GM18517 (cell line): ENCODE measurements around the gene CACHD1.
"Not testable (repeated sequence)": the region's sequence is repeated elsewhere in the genome, so short reads cannot be mapped to it uniquely, and the experiment has no call there.

ENCODE experiments used
- ATAC-seq: cut with Tn5 transposase; IDR thresholded peaks from one replicate; pipeline ENCODE4 v1.9.1; 2021; ENCODE audit warnings: mild to moderate bottlenecking, moderate library complexity; ENCODE audit not compliant: unreplicated experiment

CACHD1 gene

GRCh38 chr1:64687725-64688327, 217.9 kb downstream of the CACHD1 start:
- no peak for ATAC-seq

GRCh38 chr1:64691626-64692025, 221.7 kb downstream of the CACHD1 start:
- ATAC-seq: no peak

DNA sequence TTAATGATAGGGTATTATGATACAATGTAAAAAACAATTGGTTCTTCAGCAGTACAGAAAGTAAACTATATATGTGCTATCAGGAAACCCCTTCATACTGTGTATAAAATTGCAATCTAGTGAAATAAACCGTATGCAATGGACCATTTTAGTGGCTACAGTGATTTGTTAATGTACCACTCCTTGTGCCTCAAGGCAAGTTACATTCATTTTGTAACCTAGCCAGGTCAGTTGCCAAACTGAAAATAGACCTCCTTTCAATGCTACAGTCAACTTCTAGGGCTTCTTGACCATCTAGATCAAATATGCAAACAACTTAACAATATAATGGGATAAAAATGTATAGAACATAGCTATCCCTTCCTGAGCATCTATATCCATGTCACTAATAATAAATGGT, 223.0 kb downstream of the CACHD1 start:
- no peak for ATAC-seq

DNA sequence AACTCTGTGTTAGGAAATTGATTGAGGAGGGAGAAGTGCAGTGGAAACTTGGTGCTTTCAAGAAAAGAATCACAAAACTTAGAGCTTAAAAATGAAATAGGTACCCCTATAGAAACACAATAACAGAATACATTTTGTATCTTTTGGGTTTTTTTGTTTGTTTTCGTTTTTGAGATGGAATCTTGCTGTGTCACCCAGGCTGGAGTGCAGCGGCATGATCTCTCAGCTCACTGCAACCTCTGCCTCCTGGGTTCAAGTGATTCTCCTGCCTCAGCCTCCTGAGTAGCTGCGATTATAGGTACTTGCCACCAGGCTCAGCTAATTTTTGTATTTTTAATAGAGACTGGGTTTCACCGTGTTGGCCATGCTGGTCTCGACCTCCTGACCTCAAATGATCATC, 223.5 kb downstream of the CACHD1 start:
- no peak for ATAC-seq

DNA sequence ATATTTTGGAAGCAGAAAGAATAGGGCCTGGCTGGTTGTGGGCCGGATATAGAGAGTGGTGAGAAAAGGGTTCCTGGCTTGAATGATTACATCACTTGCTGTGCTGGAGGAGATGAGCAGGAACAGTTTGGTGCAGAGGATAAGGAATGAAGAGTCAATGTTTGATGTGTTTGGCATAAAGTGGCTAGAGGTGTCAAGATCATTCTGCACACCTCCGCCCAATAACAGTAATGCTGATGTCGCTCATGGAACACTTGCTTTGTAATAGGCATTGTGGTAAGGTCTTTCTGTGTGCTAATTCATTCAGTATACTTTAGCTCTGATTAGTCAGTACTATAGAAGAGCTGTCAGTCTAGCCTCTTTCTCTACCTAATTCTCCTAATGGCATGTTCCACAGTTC, 226.9 kb downstream of the CACHD1 start:
- ATAC-seq: no peak

- no peak for ATAC-seq
These were observed 229.4 kb downstream of the CACHD1 start for GRCh38 chr1:64699327-64699726.

GRCh38 chr1:64701071-64701470, 231.1 kb downstream of the CACHD1 start:
- no peak for ATAC-seq

DNA sequence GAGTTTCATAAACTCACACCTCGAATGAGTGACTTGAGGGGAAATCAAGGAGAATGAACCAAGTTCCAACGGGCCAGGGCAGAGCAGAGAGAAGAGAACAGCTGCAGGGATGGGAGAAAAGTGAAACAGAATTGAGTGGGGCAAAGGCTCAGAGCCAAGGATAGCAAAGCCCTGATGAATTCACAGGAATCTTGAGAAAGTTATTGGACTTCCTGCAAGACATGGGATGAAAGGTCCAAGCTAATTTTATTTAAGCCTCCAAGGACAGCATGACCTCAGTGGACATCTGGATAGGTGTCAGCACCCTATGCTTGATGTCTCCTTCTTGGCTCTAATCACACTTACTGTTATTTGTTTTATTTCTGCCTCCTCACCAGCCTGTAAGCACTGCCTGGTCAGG, 232.0 kb downstream of the CACHD1 start:
- ATAC-seq: no peak

DNA sequence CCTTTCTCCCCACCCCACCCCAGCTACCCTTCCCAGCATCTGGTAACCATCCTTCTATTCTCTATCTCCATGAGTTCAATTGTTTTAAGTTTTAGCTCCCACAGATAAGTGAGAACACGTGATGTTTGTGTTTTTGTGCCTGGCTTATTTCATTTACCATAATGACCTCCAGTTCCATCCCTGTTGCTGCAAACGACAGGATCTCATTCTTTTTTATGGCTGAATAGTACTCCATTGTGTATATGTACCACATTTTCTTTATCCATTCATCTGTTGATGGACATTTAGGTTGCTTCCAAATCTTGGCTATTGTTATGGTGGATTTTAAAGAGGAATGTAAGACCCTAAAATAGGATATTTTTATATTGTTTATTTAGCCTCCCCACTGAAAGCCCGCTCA, 232.7 kb downstream of the CACHD1 start:
- not testable (repeated sequence) for ATAC-seq

GRCh38 chr1:64703600-64703999, 233.7 kb downstream of the CACHD1 start:
- ATAC-seq: no peak

GRCh38 chr1:64705591-64705990, 235.7 kb downstream of the CACHD1 start:
- ATAC-seq: no peak

GRCh38 chr1:64711266-64711665, 241.3 kb downstream of the CACHD1 start:
- ATAC-seq: no peak

- ATAC-seq: no peak
These were observed 242.1 kb downstream of the CACHD1 start for GRCh38 chr1:64712049-64712448.

GRCh38 chr1:64715186-64715585, 245.3 kb downstream of the CACHD1 start:
- ATAC-seq: no peak

DNA sequence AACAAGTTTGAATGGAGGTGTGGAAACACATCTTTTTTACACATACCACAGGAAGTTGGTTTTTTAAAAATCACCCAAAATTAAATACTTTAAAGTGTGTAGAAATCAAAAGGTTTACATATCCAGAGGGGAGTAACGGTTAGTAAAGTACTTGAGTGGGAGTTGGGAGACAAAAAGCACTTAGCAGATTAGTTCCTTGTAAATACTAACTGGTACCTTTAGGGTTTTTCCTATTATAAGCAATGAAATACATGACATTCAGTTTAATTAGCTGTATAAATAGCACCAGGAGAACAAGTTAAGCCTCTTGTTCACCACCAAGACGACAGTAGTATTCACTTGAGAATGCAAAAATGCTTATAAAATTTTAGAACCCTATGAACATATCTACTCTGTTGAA, 251.2 kb downstream of the CACHD1 start:
- ATAC-seq: no peak

DNA sequence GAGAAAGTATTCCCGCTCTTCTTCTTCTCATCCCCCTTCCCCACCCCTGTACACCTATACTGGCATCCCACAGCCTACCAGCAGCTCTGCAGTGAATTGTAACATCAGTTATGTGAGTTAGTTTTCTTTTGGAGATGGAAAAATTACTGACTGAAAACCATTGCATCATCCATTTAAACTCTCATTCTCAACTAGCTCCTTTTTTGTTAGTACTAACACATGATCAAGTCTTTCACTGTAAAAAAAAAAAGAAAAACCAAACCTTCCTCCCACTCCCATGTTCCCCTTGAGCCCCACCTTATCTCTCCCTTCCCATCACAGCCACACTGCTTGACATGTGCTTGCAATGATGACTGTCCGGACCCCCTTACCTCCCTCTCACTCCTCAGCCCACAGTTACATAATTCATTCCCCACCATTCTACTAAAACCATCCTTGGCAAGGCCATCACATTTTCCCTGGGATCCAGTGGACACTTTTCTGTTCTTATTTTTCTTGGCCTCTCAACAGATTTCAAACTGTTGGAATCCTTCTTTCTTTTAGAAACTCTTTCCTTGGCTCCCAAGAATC, 251.7 kb downstream of the CACHD1 start:
- no peak for ATAC-seq

- ATAC-seq: no peak
These were observed 257.9 kb downstream of the CACHD1 start for GRCh38 chr1:64727861-64728260.

- no peak for ATAC-seq
These were observed 263.8 kb downstream of the CACHD1 start for GRCh38 chr1:64733581-64734286.

- ATAC-seq: no peak
These were observed 264.3 kb downstream of the CACHD1 start for GRCh38 chr1:64734287-64734652.

DNA sequence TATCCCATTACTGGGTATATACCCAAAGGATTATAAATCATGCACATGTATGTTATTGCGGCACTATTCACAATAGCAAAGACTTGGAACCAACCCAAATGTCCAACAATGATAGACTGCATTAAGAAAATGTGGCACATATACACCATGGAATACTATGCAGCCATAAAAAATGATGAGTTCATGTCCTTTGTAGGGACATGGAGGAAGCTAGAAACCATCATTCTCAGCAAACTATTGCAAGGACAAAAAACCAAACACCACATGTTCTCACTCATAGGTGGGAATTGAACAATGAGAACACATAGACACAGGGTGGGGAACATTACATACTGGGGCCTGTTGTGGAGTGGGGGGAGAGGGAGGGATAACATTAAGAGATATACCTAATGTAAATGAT, 270.8 kb downstream of the CACHD1 start:
- ATAC-seq: not testable (repeated sequence)
